Measurements from ENCODE around the gene MRPL38.

The MRPL38 gene

DNA sequence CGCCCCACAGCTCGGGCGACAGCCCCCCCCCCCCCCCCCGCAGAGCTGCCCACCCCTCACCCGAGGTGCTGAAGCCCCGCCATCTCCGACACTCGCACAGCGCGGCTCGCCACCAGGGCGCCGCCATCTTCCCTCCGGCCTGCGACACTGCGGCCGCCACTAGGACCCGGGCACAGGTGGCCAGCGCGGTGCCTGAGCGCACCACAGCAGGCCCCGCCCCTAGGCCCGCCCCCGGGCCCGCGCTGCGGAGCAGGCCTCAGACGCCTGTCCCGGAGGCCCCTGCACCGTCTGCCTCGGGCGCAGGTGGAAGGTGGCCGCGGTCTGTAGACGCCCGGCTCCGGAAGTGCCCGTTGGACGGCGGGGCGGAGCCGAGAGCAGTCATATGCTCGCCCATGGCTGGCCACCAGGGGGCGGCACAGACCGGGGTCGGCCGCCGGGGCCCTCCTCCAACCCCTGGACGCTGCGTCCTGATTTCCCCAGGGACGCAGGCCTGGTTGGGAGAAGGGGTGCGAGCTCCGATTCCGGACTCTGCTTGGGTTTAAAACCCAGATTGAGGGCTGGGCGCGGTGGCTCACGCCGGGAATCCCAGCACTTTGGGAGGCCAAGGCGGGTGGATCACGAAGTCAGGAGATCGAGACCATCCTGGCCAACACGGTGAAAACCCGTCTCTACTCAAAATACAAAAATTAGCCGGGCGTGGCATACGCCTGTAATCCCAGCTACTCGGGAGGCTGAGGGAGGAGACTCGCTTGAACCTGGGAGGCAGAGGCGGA, at the start of gene MRPL38:
MRPL38 (minus strand) TSS at position 136 of the 773 bp plus-strand sequence; CDS start at position 127, 9 bp downstream.
- peak; percentile 67 to 94 (median 88) for DNase-seq
- intact Hi-C loops (cut with DNase I): loop anchor here (2.0 kb wide), 1 partner anchor 100 kb away; no protein-coding TSS in a partner anchor

DNA sequence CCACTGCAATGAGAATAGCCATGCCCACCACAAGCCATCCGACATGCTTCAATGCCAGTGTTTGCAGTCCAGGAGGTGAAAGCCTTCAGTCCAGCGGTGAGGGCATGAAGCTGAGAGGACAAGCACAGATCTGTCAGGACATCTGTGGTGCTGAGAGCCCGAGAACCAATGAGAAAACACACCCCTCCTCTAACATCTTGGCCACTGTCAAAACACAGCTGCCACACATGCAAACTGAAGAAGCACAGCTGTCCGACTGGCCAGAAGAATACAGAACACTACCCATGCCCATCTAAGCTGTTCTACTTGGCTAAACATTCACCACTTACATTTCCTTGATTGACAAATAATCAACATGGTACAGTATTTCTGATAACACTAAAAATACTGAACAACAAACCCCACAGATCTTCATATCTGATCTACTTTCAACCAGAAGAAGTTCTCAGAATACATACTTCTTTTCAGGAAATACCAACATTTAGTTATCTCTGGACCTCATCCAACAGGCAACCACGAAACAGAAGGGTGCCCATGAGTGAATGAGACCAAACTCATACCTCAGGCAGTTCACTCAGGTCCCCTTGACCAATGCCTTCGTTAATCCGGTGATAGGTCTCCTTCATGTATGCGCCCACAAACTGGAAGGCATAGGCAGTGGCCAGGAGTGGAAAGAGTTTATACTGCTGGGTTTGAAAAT, 46.3 kb upstream of the MRPL38 start:
- DNase-seq: peak in 6 of 42 donors; percentile 10 to 57 (median 30)
- intact Hi-C loops (cut with DNase I): no loop called here

DNA sequence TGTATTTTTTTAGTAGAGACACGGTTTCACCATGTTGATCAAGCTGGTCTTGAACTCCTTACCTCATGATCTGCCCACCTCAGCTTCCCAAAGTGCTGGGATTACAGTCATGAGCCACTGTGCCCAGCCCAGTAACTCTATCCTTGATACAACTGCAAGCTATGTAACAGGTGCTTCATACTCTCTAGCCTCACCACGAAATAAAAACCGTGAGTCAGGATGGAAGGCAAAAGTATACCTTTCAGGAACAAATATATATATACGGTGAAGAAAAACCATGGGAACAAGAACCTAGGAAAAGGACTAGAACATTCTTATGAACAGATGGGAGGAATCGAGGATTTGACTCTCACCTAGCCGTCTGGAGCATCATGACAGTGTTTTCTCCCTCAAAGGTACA, 45.7 kb upstream of the MRPL38 start:
- no peak for DNase-seq
- intact Hi-C loops (cut with DNase I): no loop called here

DNA sequence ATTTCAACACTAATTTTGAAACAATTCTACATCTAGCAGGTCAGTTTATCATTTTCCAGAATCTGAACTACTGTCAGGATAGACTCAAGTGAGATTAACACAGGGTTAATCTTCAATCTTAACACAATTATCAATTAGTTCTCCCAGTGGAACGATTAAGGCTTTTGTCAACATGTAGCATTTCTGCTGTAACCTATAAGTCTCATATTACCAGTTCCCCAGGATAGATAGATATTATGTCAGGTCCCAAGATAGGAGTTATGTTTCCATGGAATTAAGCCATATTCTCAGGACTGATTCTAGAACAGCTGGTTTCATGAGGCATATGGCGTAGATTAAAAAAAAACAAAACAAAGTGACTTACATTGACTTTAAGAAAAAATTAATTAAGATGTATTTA, 40.5 kb upstream of the MRPL38 start:
- DNase-seq: no peak
- intact Hi-C loops (cut with DNase I): no loop called here

DNA sequence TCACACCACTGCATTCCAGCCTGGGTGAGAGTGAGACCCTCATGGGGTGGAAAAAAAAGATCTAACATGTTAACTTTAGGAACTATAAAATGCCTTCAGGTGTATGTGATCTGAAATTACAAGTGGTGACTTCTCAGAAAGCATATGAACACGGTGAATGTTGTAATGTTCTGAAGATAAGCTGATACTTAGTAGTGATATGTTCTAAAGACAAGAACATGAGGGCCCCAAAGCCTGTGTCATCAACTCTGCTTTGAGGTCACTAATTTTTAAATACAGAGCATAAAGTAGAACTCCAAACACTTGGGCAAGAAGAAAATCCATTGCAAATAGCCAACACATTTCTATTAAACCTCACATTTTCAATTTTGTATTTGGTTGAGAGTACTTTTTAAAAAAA, 38.8 kb upstream of the MRPL38 start:
- DNase-seq: no peak
- intact Hi-C loops (cut with DNase I): loop anchor here (5.0 kb wide), 1 partner anchor 34 kb away; the partner anchor contains the start of genes ACOX1 and TEN1

DNA sequence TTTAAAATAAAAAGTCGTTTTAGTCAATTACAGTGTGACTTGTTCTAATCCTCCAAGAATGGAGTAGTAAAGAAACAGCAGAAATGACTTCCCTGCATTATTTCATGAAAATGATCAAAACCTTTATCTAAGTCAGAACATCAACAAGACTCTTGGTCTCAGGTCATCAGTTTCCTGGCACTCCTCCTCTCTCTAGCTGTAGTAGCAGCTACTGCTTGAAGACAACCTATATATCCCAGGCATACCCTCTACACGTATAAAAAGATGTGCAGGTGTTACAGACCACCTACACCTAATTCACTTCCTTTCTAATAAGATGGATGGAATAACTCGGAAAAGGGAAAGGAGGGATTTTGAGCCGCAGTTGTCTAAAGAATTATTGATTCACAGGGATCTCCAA, 37.8 kb upstream of the MRPL38 start:
- intact Hi-C loops (cut with DNase I): loop anchor here (5.0 kb wide), 1 partner anchor 35 kb away; the partner anchor contains the start of genes ACOX1 and TEN1
- DNase-seq: no peak

DNA sequence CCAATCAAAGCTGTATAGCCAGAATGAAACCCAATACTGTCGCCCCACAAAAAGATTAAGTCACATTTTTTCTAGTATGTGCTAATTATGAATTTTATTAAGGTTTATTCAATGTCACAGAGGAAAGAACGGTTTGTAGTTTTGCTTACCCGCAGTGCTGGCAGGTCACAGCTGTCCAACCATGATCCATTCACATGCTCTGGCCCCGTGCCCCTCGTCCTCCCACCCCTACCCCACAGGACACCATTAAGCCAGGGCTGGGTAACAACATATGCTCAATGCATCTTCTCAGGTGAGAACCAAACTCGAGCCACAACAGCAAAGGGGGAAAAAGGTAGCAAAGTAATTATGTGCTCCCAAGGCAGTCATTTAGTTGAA, 36.7 kb upstream of the MRPL38 start:
- no peak for DNase-seq
- intact Hi-C loops (cut with DNase I): loop anchor here (5.0 kb wide), 1 partner anchor 36 kb away; the partner anchor contains the start of genes ACOX1 and TEN1

DNA sequence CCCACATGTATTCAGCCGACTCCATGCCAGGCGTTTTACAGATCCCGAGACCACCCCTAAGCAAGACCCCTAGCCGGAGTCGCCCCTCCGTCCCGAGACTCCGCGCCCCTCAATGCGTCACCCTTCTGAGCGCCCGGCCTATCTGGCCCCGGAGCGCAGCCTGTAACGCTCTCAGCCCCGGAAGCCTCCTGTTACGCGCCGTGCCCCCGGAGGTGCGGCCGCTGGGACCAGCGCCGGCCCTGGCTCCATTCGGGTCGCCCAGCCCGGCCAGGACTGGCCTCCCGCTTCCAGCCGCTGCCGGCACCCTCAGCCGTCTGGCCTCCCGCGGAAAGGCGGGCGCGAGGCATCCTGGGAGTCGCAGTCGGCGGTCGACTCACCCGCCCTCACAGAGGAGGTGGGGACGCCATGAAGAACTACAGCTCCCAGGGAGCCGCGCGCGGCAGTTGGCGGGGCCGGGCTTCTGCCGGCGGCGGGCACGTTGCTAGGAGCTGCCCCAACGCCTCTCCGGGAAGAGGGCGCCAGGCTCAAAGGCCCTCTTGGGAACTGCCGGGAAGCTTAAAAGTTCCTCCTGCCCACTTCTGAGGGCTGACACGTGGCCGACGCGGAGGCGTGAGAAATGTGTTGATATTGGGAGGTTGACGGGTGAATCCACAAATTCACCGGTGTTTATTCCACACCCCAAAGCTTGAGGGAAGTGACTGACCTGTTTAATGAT, 36.2 kb upstream of the MRPL38 start, which contains the start of gene FBF1:
FBF1 (minus strand) TSS at position 316 of the 715 bp plus-strand sequence. CDS start 2,893 bp downstream, outside the sequence.
- intact Hi-C loops (cut with DNase I): loop anchor here (5.0 kb wide), 1 partner anchor 36 kb away; the partner anchor contains the start of genes ACOX1 and TEN1
- DNase-seq: peak; percentile 92 to 99 (median 98)

DNA sequence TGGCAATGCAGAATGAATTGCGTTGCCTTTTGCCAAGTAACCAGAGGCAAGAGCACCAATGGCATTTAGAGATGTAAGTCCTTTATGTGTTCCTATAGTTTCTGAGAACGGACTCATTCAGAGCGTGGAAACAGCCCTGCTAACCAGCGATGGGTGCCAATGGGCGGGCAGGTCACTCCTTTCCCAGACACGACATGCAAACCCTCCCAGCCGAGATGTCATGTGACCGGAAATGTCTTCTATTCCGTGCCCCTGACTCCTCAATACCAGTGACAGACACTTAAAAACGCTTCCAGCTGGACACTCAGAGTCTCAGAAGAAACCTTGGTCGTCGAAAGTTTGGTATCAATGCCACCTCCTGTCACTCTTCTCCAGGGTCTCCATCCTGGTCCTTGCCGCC, 33.0 kb upstream of the MRPL38 start:
- DNase-seq: no peak
- intact Hi-C loops (cut with DNase I): no loop called here

DNA sequence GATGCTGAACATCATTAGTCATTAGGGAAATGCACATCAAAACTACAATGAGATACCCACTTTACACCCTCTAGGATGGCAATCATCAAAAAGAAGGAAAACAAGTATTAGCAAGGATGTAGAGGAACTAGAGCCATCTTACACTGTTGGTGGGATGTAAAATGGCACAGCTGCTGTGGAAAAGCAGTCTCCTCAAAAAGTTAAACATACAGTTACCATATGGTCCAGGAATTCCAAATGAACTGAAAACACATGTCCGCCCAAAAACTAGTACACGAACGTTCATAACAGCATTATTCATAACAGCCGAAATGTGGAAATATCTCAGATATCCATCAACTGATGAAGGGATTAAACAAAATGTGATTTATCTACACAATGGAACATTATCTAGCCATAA, 29.1 kb upstream of the MRPL38 start:
- intact Hi-C loops (cut with DNase I): no loop called here
- no peak for DNase-seq

DNA sequence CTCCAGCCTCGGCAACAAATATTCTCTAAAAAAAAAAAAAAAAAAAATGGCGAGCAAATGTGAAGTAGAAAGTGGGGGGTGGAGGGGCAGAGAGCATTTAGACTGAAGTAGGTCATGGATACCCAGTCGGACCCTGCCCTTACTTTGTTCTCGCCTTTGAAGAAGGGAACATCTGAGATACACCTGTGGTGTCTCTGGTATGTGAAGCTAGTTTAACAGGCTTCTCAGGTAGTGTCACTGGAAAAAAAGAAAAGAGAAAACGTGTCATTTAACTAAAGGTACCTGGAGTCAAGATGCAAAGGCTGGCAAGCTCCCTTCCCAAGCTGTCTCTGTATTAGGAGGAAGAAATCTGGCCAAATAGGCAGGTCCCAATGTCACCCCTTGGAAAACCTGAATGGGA, 28.2 kb upstream of the MRPL38 start:
- intact Hi-C loops (cut with DNase I): no loop called here
- DNase-seq: no peak

DNA sequence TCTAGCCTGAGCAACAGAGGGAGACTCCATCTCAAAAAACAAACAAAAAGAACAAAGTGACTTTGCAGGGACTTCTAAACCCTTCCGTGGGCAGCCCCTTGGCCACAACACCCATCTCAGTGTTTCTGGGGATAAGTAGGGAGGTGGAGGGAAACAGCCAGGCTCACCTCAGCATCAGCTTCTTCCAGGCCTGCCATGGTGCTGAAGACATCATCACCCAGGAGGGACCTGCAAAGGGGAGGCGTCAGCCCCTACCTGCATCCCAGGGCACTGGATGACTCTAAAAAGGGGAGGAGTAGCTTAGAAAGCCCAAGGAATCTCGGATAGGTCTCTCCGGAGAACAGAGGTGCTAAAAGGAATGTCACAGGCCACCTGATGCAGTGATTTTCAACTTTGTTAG, 26.4 kb upstream of the MRPL38 start:
- intact Hi-C loops (cut with DNase I): no loop called here
- no peak for DNase-seq

DNA sequence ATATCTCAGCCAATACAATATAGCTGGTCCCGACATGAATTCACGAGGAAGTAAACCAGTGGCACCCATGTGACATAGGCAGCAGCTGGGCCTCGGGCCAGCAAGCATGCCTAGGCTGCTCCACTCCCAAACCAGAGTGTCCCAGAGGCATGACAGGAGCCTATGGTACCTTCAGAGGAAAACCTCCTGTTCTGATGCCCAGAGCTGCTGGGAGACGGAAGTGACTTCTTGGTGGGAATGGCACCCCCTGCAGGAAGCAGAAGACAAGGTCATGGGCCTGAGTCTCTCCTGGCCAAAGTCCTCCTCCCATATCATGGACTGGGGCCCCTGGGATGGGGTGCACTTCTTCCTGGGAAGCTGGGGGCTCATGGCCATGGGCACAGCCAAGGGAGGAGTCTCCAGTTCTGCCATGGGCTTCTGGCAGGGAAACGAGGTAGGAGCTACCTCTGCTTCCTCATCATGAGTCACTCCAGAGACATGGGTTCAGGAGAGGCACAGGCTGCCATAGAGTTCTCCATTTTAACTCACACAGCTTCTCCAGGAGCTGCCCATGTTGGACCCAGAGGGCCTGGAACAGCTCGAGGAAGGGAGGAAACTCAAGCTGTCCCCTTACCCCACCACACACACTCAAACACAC, 22.7 kb upstream of the MRPL38 start:
- intact Hi-C loops (cut with DNase I): no loop called here

DNA sequence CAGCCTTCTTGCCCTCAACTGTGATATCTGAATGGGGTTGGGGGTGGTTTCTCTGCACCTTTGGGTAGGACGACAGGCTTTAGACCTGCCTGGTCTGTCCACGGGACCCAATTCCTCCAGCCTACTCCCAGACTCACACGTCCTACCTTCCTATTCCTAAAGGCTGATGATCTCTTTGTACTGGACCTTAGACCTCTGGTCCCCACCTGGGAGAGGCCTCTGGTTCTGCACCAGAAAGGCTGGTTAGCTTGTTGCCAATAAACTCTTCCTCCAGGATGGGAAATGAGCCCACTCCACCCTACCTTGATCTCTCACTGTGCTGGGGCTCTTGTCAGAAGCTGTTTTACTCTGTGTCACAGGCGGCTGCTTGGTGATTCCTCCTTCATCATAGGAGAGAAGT, 21.8 kb upstream of the MRPL38 start:
- intact Hi-C loops (cut with DNase I): no loop called here
- no peak for DNase-seq

More for the DNA sequence above, 22.7 kb upstream of the MRPL38 start:
- DNase-seq: peak in 1 of 42 donors; percentile 38

DNA sequence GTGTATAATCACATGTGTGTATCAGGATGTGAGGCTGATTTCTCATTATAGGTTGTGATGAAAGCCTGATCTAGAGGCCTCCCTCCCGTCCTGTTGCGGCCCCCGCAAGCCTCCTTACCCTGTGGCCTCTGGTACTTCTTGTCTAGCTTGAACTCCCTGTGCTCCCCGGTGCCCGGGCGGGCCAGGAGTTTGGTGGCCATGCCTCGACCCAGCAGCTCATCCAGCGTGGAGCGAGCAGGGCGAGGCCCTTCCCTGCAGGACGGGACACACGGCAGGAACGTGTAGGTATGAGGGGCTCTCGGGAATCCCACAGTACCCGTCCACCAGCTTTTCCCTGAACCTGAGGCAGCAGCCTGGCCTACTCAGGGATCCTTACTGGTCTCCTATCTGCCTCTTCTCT, 21.2 kb upstream of the MRPL38 start:
- no peak for DNase-seq
- intact Hi-C loops (cut with DNase I): no loop called here

DNA sequence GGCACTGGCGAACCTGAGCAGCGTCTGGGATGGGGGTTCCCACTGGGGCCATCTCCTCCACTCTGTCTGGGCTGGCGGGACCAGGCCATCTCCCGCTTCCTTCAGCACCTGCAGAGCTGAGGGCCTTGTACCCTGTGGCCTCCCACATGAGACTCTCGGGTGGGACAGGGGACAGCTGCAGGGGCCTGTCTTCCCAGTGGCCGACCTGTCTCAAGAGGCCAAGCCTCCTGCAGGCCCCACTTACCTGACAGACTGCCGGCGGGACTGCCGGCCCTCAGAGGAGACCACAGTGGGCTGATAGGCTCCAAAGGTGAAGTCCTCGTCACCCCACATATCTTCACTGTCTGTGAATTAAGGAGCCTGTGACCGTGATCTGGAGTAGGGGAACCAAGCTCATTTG, 20.4 kb upstream of the MRPL38 start:
- intact Hi-C loops (cut with DNase I): no loop called here
- no peak for DNase-seq

DNA sequence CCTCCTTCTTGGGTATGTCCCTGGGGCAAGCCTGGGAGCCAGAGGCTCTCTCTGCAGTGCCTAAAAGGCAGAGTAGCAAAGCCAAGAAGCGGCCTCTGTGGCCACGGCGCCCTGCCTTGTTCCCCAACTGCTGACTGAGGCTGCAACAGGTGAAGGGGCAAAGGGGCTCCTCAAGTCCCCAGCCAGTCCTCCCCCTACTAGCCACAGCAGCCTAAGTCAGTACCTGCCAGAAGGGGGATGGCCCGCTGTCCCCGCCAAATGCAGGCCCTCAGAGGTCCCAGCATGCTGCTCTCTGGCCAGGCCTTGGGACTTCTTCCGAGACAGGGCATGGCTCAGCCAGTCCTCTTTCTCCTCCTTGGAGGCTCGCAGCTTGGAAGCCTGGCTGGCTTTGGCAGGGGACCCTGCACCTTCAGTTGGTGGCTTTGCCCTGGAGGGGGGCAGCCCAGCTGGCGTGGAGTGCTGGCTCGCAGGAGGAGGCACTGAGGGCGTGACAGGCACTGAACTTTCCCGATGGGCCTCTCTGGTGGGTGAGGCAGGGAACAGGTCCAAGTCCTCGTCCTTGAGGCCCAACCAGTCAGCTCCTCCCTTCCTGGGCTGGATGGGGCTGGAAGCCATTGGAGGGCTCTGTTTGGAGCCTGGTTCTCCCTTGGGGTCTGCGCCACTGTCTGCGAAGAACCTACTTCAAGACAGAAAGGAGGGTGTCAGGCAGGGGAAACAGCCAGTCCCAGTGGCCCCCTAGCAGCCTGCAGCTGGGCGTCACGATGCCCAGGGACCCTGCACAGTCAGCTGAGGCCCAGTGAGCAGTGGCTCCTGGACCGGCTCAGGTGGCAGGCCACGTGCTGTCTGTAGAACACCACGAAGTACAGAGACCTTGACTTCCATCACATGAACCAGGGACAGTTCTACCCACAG, 18.5 kb upstream of the MRPL38 start:
- intact Hi-C loops (cut with DNase I): no loop called here
- no peak for DNase-seq
